ENCODE data around the gene TRPC1. TPM values are rescaled to one million over a fixed set of nuclear protein-coding genes. Genes with fewer than 3 reads are reported as not detected.
"Not testable (repeated sequence)": the region's sequence is repeated elsewhere in the genome, so short reads cannot be mapped to it uniquely, and the experiment has no call there.

TRPC1 gene
- 14.4 TPM for polyA plus RNA-seq (ENCODE audit: insufficient read length)
- long read RNA-seq, donor 1 = 0 reads
- long read RNA-seq, donor 2 = 0 reads
- long read RNA-seq, donor 3 = 0 reads
- long read RNA-seq, donor 4 = 0 reads
- long read RNA-seq, donor 5, partial matches to known transcripts = 0 of 2 reads
- long read RNA-seq, donor 5, other reads (novel, unspliced or antisense) = 0 of 2 reads
- long read RNA-seq, donor 6 = 0 reads
- long read RNA-seq, donor 7 = 0 reads
- long read RNA-seq, donor 8 = 0 reads

DNA sequence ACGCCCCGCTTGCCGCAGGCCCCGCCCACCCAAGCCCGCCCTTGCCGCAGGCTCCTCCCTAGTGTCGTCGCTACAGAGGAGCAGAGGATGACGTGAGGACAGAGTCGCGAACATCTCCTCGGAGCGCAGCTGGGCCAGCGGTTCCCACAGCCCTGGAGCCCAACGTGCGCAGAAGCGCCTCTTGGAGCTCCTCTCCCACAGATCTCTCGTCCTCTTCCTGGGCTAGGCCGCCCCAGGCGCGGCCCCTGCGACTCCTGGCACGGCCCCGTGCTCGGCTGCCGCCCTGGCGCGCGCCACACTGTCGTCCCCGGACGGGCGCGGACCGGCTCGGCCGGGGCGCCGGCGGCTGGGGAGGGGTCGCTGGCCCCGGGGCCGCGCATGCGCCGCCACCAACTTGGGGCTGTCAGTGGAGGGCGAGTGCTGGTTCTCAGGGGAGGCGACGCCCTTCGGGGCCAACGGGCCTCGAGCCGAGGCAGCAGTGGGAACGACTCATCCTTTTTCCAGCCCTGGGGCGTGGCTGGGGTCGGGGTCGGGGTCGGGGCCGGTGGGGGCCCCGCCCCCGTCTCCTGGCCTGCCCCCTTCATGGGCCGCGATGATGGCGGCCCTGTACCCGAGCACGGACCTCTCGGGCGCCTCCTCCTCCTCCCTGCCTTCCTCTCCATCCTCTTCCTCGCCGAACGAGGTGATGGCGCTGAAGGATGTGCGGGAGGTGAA is at the start of gene TRPC1:
Gene TRPC1, plus strand, starts transcription at position 67 of the 714 bp plus-strand sequence. Its CDS starts 526 bp downstream, at position 593.
- DNase-seq = peak; percentile 79

DNA sequence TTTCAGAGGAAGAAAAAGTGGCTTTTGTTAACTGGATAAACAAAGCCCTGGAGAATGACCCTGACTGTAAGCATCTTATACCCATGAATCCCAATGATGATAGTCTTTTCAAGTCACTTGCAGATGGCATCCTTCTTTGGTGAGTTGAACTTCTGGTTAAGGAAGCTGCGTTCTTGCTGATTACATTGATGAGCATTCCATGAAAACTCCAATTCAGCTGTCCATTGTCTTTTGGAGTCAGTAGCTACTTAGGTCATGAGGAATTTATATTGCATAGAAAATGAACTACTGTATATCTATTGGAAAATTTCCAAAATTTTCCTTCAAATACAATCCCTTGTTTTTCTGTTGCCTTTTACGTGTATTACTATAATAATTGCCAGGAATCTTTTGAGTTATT is 47.7 kb upstream of the TRPC1 start:
- DNase-seq = no peak

DNA sequence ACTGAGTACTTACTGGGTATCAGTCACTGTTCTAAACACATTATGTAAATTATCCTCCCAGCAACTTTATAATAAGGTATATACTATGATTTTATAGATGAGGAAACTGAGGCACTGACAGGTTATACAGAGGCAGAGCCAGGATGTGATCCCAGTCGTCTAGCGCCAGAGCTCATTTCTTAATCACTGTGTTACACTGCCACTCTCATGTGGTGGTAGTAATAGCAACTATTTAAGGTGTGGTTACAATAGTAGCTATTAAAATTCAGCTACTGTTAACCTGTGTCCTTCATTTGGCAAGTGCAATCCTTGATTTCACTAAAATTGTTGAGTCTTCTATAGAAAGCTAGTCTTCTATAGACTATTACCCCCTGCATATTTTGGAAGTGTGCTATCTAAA is 43.1 kb upstream of the TRPC1 start:
- DNase-seq = no peak

DNA sequence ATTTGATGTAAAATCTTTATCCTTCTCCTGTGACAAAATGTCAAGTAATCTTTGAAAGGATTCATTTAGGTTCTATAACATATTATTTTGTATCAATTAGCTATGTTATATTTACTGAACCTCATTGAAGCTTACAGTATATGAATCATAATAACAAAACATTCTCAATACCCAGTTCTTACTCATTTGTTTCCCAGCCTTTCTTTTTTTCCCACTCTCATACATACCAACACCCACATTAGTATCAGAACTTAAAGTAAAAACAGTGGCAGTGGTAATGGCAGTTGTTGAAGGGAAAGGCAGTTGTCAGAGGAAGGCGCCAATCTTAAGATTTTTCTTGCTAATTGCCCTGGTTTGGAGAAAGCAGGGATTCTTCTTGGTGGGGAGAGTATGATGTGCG is 33.2 kb upstream of the TRPC1 start:
- no peak for DNase-seq

DNA sequence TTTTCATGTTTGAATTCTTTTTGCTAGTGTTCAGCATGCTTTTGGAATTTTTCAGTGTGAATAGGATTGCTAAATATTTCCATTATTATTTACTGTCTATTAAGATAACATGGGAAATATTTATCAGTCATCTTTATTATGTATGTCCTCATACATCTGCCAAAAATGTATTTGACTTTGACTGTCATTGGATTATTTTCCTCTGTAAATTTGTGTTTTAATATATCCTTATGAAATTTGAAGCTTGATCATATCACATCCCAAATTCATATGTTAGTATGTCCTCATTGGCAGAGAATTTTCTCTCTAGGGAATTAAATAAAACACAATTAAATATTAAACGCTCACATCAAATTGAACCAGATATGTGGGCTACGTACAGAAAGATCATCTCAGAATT is 32.3 kb upstream of the TRPC1 start:
- no peak for DNase-seq

DNA sequence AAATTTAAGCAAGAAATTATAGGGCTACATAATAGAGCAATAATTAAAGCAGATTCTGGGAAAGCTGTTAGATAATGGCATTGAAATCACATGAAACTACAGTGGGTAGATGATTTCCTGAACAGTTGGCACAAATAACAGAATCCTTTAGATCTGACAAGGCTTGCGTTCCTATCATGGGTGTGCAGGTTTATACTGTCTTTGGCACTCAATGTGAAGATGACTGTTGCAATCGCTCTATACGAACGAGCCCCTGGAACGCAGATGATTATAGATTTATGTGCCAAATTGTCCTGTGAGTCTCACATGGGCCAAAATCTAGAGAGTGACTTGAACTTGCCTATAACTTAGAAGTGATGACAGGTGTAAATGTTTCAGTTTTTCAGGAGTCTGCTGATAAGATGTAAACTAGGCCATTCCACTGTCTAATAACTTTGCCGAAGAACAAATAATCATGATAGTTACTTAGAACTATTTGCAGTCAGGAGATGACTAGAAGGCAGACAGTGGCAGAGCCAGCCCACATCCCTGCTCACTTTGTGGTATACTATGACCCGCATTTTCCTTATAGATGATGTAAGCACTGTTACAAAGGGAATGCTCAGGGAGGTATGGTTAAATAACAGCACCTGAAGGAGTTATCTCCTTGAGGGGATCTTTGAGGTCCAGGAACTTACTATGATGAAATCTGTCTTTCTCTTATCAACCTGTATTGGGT is 30.5 kb upstream of the TRPC1 start:
- no peak for DNase-seq

DNA sequence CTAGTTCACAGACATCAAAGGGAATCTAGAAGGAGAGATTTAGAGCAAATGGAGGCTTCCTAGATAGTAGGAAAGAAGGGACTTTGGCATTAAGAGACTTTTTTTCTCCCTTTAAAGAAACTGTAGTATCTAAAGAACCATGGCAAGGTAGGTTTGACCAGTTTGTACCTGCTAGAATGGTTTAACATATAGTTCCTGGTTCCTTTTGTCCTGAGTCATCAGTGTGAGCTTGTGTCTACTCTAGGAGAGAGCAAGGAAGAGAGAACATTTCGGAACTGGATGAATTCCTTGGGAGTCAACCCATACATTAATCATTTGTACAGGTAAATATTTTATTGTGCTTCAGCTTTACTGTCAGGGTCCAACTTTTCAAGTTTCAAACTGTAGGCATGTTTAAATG is 29.6 kb upstream of the TRPC1 start:
- no peak for DNase-seq

DNA sequence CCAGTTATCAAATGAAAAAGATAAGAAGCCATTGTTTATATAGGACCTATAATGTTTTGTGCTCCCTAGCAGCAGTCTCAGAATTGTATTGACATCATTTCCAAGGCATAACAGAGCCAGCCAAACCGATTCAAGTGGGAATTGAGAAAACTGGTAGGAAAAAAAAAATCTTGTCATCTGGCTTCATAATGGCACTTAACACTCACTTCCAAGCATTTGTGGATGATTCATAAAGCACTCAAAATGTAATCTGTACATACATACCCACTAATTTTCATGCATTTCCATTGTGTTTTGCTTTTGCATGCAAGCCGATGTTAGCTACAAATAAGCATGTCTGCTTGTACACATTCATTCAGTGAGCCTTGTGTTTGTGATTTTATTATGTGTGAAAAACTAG is 18.6 kb upstream of the TRPC1 start:
- DNase-seq = no peak

DNA sequence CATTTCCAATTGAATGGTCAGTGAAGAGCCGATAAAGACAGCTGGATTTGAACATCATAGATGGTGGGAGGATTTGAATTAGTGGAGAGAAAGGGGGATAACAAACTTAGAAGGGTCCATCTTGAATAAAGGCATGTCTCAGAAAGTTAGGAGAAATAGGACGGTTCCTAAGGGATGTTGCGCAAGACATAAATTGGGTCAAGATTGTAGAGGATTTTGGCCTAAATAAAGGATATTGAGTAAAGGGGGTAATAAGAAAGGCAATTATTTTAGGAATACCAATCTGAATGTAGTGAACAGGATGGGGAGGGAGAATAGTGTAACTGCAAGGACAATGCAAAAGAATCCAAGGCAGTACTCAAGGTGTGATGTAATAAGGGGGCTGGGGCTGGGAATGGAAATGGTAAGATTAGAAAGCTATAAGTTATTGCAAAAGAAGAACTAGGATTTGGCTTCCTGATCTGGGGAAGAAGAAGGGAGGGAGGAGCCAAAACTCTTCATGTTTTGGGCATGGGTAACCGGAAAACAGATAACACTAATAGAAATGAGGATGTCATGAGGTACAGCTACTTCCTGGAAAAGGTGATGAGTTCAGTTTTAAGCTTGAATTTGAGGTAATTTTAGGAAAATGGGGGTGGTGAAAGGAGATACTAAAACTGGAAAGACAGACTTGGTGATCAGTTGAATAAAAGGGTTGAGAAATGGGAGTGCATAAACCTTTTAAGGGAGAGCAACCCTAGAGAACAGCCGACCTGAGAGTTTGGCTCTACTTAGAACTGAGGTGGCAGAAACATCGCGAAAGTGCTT is 17.3 kb upstream of the TRPC1 start:
- no peak for DNase-seq

DNA sequence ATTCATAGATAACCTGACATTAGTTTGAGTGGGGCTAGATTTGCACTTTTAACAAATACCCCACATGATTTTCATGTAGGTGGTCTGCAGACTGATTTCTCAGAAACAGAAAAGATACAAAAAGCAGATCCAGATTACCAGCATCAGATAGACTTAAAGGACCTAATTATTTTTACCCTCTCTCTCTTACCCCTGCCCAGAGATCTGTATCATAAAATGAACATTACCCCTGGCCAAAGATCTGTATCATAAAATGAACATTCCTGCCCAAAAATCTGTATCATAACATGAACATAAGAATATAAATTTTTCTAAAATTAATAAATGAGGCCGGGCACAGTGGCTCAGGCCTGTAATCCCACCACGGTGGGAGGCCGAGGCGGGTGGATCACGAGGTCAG is 14.6 kb upstream of the TRPC1 start:
- no peak for DNase-seq

DNA sequence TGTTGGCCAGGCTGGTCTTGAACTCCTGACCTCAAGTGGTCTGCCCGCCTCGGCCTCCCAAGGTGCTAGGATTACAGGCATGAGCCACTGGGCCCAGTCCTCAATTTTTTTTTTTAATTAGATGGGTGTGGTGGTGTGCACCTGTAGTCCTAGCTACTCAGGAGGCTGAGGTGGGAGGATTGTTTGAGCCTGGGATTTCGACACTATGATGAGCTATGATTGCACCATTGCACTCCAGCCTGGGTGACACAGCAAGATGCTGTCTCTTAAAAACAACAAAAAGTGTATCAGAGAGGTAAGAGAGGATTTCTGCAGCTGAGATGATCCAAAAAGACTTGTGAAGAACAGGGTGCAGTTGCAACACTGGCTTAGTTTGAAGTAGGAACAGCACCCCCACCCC is 9.0 kb upstream of the TRPC1 start:
- not testable (repeated sequence) for DNase-seq

DNA sequence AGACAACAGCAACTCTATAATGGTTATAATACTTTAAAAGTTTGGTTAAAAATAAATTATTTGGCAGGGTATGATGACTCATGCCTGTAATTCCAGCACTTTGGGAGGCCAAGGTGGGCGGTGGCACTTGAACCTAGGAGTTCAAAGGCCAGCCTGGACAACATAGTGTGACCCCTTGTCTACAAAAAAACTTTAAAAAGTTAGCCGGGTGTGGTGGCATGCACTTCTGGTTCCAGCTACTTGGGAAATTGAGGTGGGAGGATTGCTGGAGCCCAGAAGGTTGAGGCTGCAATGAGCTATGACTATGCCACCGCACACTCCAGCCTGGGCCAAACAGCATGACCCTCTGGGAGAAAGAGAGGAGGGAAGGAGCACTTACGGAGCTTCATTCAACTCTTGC is 7.7 kb upstream of the TRPC1 start:
- DNase-seq = no peak

DNA sequence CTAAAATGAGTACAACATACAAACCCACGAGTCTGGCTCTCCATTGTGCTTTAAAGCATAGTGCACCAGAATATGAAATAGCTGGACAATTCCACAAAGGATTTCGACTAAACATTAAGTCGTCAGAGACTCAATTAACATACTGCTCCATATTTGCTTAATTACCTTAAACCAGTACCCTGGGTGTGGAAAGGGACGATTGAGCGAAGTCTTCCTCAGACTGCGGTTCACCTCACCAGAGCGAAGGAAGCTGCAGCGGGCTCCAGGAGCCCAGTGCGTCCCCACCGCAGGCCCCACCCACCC is 218 bp upstream of the TRPC1 start:
- no peak for DNase-seq

DNA sequence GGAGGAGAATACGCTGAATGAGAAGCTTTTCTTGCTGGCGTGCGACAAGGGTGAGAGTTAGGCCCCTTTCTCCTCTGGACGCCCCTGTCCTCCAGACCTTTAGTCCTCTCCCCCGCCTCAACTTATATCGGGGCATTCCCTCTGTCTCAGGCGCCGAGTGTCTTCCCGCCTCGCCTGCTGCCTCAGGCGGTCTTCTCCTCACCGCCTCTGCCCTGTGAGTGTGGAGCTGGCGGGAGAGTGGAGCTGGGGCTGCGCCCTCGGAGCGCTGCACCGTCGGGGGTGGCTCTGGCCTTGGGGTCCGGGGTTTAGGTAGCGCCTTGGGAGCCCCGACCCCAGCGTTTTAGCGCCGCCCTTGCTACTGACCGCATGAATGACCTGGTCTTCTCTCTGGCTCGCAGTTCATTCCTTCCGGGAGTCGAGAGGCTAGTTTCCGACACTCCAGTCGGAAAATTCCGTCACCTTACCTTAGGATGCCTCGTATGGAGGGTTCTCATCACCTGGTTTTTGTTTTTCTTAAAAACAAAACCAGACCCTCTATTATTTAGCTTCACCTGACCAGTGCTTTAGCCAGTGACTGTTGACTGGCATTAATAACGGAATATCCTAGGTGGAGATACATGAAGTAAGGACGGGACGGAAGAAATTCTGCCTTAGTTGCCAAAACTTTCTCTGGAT is 985 bp downstream of the TRPC1 start:
- DNase-seq = peak; percentile 61

DNA sequence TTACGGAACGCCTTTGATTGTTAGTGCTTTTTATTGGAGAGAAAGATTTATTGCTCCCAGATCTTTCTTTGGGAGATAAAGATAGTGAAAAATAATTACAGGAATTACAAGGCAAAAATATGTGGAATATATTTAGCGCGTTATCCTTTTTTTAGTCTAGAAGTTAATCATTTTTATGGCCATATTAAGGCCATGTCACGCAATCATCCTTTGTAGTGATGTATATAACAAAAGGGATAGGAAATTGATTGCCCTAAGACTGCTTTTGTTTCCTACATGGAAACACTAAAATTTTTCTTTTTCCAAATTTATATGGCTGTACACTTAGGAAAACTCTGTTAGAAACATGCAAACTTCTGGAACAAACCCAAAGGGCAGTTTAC is 1.5 kb downstream of the TRPC1 start:
- no peak for DNase-seq

DNA sequence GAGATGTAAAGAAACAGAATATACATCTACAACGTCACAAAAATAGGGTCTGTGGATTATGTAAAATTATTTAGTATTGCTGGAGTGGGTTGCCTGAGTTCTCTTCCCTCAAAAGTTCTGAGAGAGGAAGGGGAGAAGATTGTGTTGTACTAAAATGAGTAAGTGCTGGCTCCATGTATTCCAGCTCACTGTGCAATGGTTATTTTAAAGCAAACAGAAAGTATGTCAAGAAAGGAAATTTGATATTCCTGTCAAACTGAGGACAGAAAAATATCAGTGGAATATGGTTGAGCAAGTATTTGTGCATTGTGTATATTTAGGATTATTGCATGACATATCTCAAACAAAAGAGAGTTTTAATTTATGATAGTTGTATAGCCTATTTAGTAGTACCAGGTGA is 2.2 kb downstream of the TRPC1 start:
- no peak for DNase-seq

DNA sequence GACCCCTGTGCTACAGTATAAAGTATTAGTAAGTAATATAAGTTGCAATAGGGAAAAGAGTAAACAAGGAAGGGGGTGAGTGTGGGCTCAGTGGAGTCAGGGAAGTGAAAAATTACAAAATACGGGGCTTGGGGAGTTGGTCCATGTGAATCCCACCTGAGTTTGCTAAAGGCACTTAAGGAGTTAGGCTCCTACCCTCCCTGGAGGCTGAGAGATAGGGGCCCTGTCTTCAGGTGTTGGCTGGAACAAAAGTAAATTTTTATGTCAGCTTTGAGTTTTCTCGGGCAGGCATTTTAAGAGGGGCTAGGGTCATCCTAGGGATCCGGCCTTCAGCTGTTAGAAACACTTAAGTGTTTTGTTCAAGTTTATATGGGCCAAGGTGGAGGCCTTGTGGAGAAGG is 8.2 kb downstream of the TRPC1 start:
- DNase-seq = no peak

DNA sequence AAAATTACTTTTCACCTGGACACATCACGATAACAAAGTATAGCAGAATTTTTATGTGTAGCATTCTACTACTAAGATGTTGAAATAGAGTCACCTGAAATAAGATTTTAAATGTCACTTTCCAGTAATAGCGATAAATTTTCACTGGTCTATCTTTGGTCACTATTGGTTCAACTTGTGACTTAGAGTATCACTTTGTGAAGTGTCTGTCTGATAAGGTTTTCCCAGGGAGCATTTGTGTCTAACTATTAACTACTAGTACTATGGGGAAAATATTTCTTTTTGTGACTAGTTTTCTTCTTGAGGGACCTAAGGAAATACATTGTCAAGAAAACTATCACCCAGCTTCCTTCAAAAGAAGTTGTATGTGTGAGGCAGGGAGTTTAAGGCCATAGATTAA is 11.0 kb downstream of the TRPC1 start:
- no peak for DNase-seq

DNA sequence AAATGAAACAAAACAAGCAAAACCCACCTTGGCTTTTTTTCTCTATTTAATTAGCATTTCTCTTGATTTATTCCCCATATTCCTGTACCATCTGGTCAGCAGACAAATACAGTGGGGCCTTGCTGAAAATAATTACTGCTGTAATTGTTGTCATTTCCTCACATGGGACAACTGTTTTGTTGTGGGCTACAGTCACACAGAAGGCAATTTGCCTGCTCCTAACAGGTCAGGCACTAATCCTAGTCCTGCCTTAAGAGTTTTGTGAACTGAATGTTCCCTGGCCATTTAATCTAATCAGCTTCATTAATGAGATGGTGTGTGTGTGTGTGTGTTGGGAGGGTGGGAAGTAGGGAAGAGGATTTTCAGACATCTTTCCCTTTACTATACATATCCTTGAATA is 11.6 kb downstream of the TRPC1 start:
- DNase-seq = no peak

DNA sequence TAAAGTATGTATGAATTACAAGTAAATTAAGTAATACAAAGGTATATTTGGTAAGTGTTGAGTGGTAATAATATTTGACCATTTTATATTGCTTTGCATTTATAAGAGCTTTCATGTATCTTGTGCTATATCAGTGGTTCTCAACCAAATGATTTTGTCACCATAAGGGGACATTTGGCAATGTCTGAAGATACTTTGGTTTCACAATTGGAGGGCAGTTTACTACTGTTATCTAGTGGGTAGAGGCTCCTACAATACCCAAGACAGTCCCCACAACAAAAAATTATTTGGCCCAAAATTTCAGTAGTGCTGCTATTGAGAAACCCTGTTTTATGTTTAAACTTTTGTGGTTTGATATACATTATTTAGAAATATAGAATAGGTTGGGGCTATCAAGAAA is 14.6 kb downstream of the TRPC1 start:
- DNase-seq = no peak

DNA sequence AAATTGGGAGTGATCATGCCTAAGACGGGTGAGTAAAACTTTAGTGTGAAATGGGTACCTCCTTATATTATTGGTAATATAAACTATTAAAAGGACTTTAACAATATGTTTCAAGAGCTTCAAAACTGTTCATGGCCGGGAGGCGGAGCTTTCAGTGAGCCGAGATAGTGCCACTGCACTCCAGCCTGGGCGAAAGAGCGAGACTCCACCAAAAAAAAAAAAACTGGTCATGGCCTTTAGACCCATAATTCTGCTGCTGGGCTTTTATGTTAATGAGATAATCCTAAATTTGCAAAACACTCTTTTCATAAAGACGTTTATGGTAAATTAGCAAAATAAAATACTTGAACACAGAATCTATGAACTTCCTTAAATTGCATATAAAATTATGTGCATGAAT is 22.8 kb downstream of the TRPC1 start:
- DNase-seq = no peak

DNA sequence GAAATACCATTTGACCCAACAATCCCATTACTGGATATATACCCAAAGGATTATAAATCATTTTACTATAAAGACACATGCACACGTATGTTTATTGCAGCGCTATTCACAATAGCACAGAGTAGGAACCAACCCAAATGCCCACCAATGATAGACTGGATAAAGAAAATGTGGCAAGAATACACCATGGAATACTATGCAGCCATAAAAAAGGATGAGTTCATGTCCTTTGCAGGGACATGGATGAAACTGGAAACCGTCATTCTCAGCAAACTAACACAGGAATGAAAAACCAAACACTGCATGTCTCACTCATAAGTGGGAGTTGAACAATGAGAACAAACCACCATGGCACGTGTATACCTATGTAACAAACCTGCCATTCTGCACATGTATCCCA is 26.7 kb downstream of the TRPC1 start:
- DNase-seq = not testable (repeated sequence)
